ENCODE data around the gene PELI3. TPM values are rescaled to one million over a fixed set of nuclear protein-coding genes. Genes with fewer than 3 reads are reported as not detected.
"Not testable (repeated sequence)": the region's sequence is repeated elsewhere in the genome, so short reads cannot be mapped to it uniquely, and the experiment has no call there.

PELI3 gene
- total RNA-seq = 10 to 100 TPM in 5 of 8 experiments, 1 to 10 TPM in 3; 5.4 to 16.9 (median 11.1) TPM

- in situ Hi-C loops (cut with MboI; ENCODE audit: low pct_unique_long_range_greater_than_20kb in 2 of 9, low sequenced_read_pairs in 9 of 9, unreplicated experiment in 9 of 9) = no loop called here
- 0% methylated on average over 1 of the region's 63 CpGs; no CpG with 5 or more reads in 8 of the 10 experiments for WGBS, 10 experiments
- H3K4me3 ChIP-seq = peak within 1 kb of the TSS; percentile 63 to 79 (median 66)
- H3K4me1 ChIP-seq (replicated peaks in 1 of 2) = peaks cover 10 to 17% of the 10 kb centered on the region in 2 donors
- ATAC-seq (replicated peaks in 6 of 8) = peak; percentile 85 to 91 (median 87)
- H3K27ac ChIP-seq = peak within 1 kb of the TSS; percentile 75 to 78
These were observed at the start of gene PELI3 for GRCh38 chr11:66466225-66467033. Gene PELI3 (plus strand): TSS chr11:66466905. CDS start chr11:66468129, 1,224 bp downstream.

- ATAC-seq (replicated peaks in 6 of 8) = peak in 2 of 8 experiments; percentile 1 to 10
- Histone ChIP-seq H3K27ac (no peak overlapping the region), H3K4me3 (no peak overlapping the region), H3K4me1 (replicated peaks in 1 of 2) (peaks cover 24 to 34% of the 10 kb centered on the region in 2 donors)
- WGBS, 10 experiments = 37 to 78% (median 46%) methylated on average over 2 to 10 of the region's 11 CpGs; no CpG with 5 or more reads in 4 of the 10 experiments
- in situ Hi-C loops (cut with MboI; ENCODE audit: low pct_unique_long_range_greater_than_20kb in 2 of 9, low sequenced_read_pairs in 9 of 9, unreplicated experiment in 9 of 9) = loop anchor here in 3 of 9 experiments (25.0 kb wide), 2 partner anchors 270 to 420 kb away; partner anchors contain the start of genes RBM4B (in 3 of the 3) and RCE1 (in 1 of the 3)
These were observed 49.7 kb upstream of the PELI3 start for GRCh38 chr11:66417000-66417399.

- 0 to 15% (median 2%) methylated on average over 1 to 10 of the region's 16 CpGs; no CpG with 5 or more reads in 2 of the 10 experiments for WGBS, 10 experiments
- H3K27ac ChIP-seq = no peak overlapping the region
- no peak overlapping the region for H3K4me3 ChIP-seq
- in situ Hi-C loops (cut with MboI; ENCODE audit: low pct_unique_long_range_greater_than_20kb in 2 of 9, low sequenced_read_pairs in 9 of 9, unreplicated experiment in 9 of 9) = loop anchor here in 3 of 9 experiments (25.0 kb wide), 2 partner anchors 269 to 419 kb away; partner anchors contain the start of genes RBM4B (in 3 of the 3) and RCE1 (in 1 of the 3)
- H3K4me1 ChIP-seq (replicated peaks in 1 of 2) = peaks cover 24 to 36% of the 10 kb centered on the region in 2 donors
- ATAC-seq (replicated peaks in 6 of 8) = peak; percentile 48 to 75 (median 68)
These were observed 48.3 kb upstream of the PELI3 start for GRCh38 chr11:66418168-66418985.

GRCh38 chr11:66418986-66419308 is 47.8 kb upstream of the PELI3 start:
- Histone ChIP-seq H3K4me3 (no peak overlapping the region), H3K4me1 (replicated peaks in 1 of 2) (peaks cover 24 to 40% of the 10 kb centered on the region in 2 donors), H3K27ac (no peak overlapping the region)
- in situ Hi-C loops (cut with MboI; ENCODE audit: low pct_unique_long_range_greater_than_20kb in 2 of 9, low sequenced_read_pairs in 9 of 9, unreplicated experiment in 9 of 9) = loop anchor here in 3 of 9 experiments (25.0 kb wide), 2 partner anchors 268 to 418 kb away; partner anchors contain the start of genes RBM4B (in 3 of the 3) and RCE1 (in 1 of the 3)
- ATAC-seq (replicated peaks in 6 of 8) = no peak
- 20 to 86% (median 41%) methylated on average over 1 of the region's 3 CpGs; no CpG with 5 or more reads in 6 of the 10 experiments for WGBS, 10 experiments

GRCh38 chr11:66419825-66420224 is 46.9 kb upstream of the PELI3 start:
- Histone ChIP-seq H3K27ac (no peak overlapping the region), H3K4me1 (replicated peaks in 1 of 2) (peaks cover 24 to 40% of the 10 kb centered on the region in 2 donors), H3K4me3 (peak overlapping the region; percentile 28 to 40 (median 34))
- whole genome bisulfite sequencing, 10 experiments = 0 to 22% (median 10%) methylated on average over 1 to 3 of the region's 30 CpGs; no CpG with 5 or more reads in 4 of the 10 experiments
- peak in 5 of 8 experiments; percentile 25 to 43 (median 37) for ATAC-seq (replicated peaks in 6 of 8)
- in situ Hi-C loops (cut with MboI; ENCODE audit: low pct_unique_long_range_greater_than_20kb in 2 of 9, low sequenced_read_pairs in 9 of 9, unreplicated experiment in 9 of 9) = loop anchor here in 3 of 9 experiments (25.0 kb wide), 2 partner anchors 267 to 417 kb away; partner anchors contain the start of genes RBM4B (in 3 of the 3) and RCE1 (in 1 of the 3)

GRCh38 chr11:66420671-66421476 is 45.8 kb upstream of the PELI3 start, which contains the start of gene NPAS4:
Gene NPAS4 (plus strand): TSS chr11:66421035. CDS start chr11:66421180, 145 bp downstream.
- ATAC-seq (replicated peaks in 6 of 8) = peak in 5 of 8 experiments; percentile 63 to 73 (median 69)
- 0 to 7% (median 0%) methylated on average over 1 to 16 of the region's 71 CpGs; no CpG with 5 or more reads in 5 of the 10 experiments for WGBS, 10 experiments
- H3K4me3 ChIP-seq = peak within 1 kb of the TSS; percentile 28 to 40 (median 34)
- H3K27ac ChIP-seq = no peak within 1 kb of the TSS
- H3K4me1 ChIP-seq (replicated peaks in 1 of 2) = peaks cover 24 to 40% of the 10 kb centered on the region in 2 donors
- in situ Hi-C loops (cut with MboI; ENCODE audit: low pct_unique_long_range_greater_than_20kb in 2 of 9, low sequenced_read_pairs in 9 of 9, unreplicated experiment in 9 of 9) = loop anchor here in 3 of 9 experiments (25.0 kb wide), 2 partner anchors 266 to 416 kb away; partner anchors contain the start of genes RBM4B (in 3 of the 3) and RCE1 (in 1 of the 3)

GRCh38 chr11:66421492-66422205 is 45.1 kb upstream of the PELI3 start:
- Histone ChIP-seq H3K4me1 (replicated peaks in 1 of 2) (peaks cover 24 to 37% of the 10 kb centered on the region in 2 donors), H3K27ac (no peak overlapping the region), H3K4me3 (peak overlapping the region; percentile 28 to 40 (median 34))
- in situ Hi-C loops (cut with MboI; ENCODE audit: low pct_unique_long_range_greater_than_20kb in 2 of 9, low sequenced_read_pairs in 9 of 9, unreplicated experiment in 9 of 9) = loop anchor here in 3 of 9 experiments (25.0 kb wide), 2 partner anchors 266 to 416 kb away; partner anchors contain the start of genes RBM4B (in 3 of the 3) and RCE1 (in 1 of the 3)
- WGBS, 10 experiments = 0 to 25% (median 16%) methylated on average over 4 to 27 of the region's 38 CpGs; no CpG with 5 or more reads in 5 of the 10 experiments
- ATAC-seq (replicated peaks in 6 of 8) = peak in 6 of 8 experiments; percentile 0 to 97 (median 46)

- ATAC-seq (replicated peaks in 6 of 8) = no peak
- Histone ChIP-seq H3K4me1 (replicated peaks in 1 of 2) (peaks cover 0 to 8% of the 10 kb centered on the region in 2 donors), H3K27ac (no peak overlapping the region), H3K4me3 (no peak overlapping the region)
- 64 to 100% (median 77%) methylated on average over 1 to 8 of the region's 23 CpGs; no CpG with 5 or more reads in 4 of the 10 experiments for WGBS, 10 experiments
- in situ Hi-C loops (cut with MboI; ENCODE audit: low pct_unique_long_range_greater_than_20kb in 2 of 9, low sequenced_read_pairs in 9 of 9, unreplicated experiment in 9 of 9) = no loop called here
These were observed 40.4 kb upstream of the PELI3 start for GRCh38 chr11:66426314-66426713.

- H3K4me3 ChIP-seq = no peak overlapping the region
- no peak overlapping the region for H3K27ac ChIP-seq
- no peak for ATAC-seq (replicated peaks in 6 of 8)
- 26 to 84% (median 76%) methylated on average over 1 to 2 of the region's 2 CpGs; no CpG with 5 or more reads in 4 of the 10 experiments for WGBS, 10 experiments
- H3K4me1 ChIP-seq (replicated peaks in 1 of 2) = peaks cover 0 to under 1% of the 10 kb centered on the region in 2 donors
- in situ Hi-C loops (cut with MboI; ENCODE audit: low pct_unique_long_range_greater_than_20kb in 2 of 9, low sequenced_read_pairs in 9 of 9, unreplicated experiment in 9 of 9) = no loop called here
These were observed 37.8 kb upstream of the PELI3 start for GRCh38 chr11:66428933-66429332.

- peak; percentile 86 to 98 (median 90) for ATAC-seq (replicated peaks in 6 of 8)
- no peaks in the 10 kb centered on the region for H3K4me1 ChIP-seq (replicated peaks in 1 of 2)
- in situ Hi-C loops (cut with MboI; ENCODE audit: low pct_unique_long_range_greater_than_20kb in 2 of 9, low sequenced_read_pairs in 9 of 9, unreplicated experiment in 9 of 9) = no loop called here
- no peak overlapping the region for H3K4me3 ChIP-seq
- H3K27ac ChIP-seq = no peak overlapping the region
- 16 to 60% (median 26%) methylated on average over 1 to 8 of the region's 9 CpGs; no CpG with 5 or more reads in 1 of the 10 experiments for WGBS, 10 experiments
These were observed 36.6 kb upstream of the PELI3 start for GRCh38 chr11:66429983-66430602.

GRCh38 chr11:66431287-66431686 is 35.4 kb upstream of the PELI3 start:
- H3K27ac ChIP-seq; H3K4me1 ChIP-seq (replicated peaks in 1 of 2); ATAC-seq (replicated peaks in 6 of 8); in situ Hi-C loops (cut with MboI; ENCODE audit: low pct_unique_long_range_greater_than_20kb in 2 of 9, low sequenced_read_pairs in 9 of 9, unreplicated experiment in 9 of 9); H3K4me3 ChIP-seq: not testable (repeated sequence)
